ENCODE data around the gene VSIG10L.

DNA sequence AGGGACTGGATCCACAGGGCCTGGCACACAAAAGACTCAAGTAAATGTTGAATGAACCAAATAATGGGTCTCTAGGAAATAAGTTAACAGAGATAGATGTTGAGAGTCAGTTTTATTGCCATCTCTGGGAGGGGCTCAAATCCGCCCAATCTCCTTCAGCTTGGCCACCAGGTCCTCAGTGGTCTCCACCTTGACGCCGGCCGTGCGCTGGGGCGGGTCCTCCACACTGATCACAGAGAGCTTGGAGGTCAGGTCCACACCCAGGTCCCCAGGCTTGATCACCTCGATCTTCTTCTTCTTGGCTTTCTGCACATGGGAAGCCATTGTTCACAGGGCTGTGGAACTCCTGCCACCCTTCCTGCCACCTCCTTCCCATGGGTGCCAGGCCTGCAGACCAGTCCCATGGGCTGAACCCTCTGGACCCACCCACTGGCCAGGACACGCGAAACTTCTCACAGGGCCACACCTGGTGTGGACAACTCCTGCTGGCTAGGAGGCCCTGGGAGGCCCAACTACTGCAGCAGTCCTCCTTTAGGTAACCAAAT is 3.2 kb upstream of the VSIG10L start:
- TF ChIP-seq YY1 (IDR thresholded peaks at IDR 0.05; ENCODE audit: low read depth) = no peak
- no peak for TF ChIP-seq CEBPB (IDR thresholded peaks at IDR 0.05)
- TF ChIP-seq TAF1 (IDR thresholded peaks at IDR 0.05; ENCODE audit: low read depth) = no peak
- TF ChIP-seq NFIC (IDR thresholded peaks at IDR 0.05) = no peak
- no peak for TF ChIP-seq EP300 (IDR thresholded peaks at IDR 0.05; ENCODE audit: borderline replicate concordance)
